Measurements from ENCODE around the gene NDUFB7. TPM values are rescaled to one million over a fixed set of nuclear protein-coding genes. Genes with fewer than 3 reads are reported as not detected.

Gene NDUFB7
- total and polyA plus RNA-seq, 4 donors = 105 to 415 (median 300) TPM

DNA sequence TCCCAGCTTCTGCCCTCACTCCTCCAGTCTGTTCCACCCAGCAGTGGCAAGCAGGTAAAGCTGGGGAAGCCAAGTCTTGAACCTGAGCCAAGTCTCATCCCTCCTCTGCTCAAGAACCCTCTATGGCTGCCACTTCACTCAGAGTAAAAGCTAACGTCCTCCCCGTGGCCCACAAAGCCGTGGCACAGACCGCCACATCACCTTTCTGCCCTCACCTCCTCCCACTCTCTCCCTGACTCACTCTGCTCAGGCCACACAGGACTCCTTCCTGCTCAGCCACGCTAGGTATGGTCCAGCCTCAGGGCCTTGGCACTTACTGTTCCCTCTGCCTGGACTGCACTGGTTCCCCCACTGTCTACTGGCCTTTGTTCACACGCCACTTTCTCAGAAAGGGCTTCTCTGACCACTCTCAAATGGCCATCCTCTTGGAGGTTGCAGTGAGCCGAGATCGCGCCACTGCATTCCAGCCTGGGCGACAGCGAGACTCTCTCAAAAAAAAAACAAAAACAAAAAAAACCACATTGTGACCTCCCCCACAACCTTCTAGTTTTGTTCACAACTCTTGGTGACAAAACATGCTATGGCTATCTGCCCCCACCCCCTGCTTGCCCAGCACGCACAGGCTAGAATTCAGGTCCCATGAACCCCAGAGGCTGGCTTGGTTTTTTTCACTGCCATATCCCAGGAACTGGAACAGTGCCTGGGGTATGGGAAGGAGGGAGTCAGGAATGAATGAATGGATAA lies 15.8 kb downstream of the NDUFB7 start:
- no peak overlapping the region for H3K4me3 ChIP-seq
- no peak overlapping the region for H3K27ac ChIP-seq (ENCODE audit: low read depth in 1 of 2, low read length in 1 of 2)
- DNase-seq = no peak
- H3K36me3 ChIP-seq (ENCODE audit: control insufficient read depth in 4 of 4, insufficient read depth in 4 of 4, low read length in 4 of 4) = peaks cover 0 to 3% (median 1%) of the 10 kb centered on the region in 4 donors
- peaks cover 2 to 13% (median 8%) of the 10 kb centered on the region in 5 donors for H3K4me1 ChIP-seq (ENCODE audit: control insufficient read depth in 5 of 5, insufficient read depth in 5 of 5, low read length in 5 of 5)
- 77 to 87% methylated on average over 12 of the region's 12 CpGs for WGBS, 2 donors
- TF ChIP-seq, protein P1, sequence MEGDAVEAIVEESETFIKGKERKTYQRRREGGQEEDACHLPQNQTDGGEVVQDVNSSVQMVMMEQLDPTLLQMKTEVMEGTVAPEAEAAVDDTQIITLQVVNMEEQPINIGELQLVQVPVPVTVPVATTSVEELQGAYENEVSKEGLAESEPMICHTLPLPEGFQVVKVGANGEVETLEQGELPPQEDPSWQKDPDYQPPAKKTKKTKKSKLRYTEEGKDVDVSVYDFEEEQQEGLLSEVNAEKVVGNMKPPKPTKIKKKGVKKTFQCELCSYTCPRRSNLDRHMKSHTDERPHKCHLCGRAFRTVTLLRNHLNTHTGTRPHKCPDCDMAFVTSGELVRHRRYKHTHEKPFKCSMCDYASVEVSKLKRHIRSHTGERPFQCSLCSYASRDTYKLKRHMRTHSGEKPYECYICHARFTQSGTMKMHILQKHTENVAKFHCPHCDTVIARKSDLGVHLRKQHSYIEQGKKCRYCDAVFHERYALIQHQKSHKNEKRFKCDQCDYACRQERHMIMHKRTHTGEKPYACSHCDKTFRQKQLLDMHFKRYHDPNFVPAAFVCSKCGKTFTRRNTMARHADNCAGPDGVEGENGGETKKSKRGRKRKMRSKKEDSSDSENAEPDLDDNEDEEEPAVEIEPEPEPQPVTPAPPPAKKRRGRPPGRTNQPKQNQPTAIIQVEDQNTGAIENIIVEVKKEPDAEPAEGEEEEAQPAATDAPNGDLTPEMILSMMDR (IDR thresholded peaks at IDR 0.05; ENCODE audit: control extremely low read depth, extremely low read depth) = no peak
- no peak overlapping the region for H3K9ac ChIP-seq (ENCODE audit: insufficient read depth in 1 of 2, low read length in 2 of 2)
- no peak for ATAC-seq (ENCODE audit: insufficient read depth, low FRiP score)
- H3K9me3 ChIP-seq (ENCODE audit: control insufficient read depth in 4 of 4, insufficient read depth in 3 of 4, low read length in 3 of 4) = no peaks in the 10 kb centered on the region
- no peaks in the 10 kb centered on the region for H3K27me3 ChIP-seq (ENCODE audit: control insufficient read depth in 3 of 3, insufficient read depth in 3 of 3, low read length in 2 of 3)

DNA sequence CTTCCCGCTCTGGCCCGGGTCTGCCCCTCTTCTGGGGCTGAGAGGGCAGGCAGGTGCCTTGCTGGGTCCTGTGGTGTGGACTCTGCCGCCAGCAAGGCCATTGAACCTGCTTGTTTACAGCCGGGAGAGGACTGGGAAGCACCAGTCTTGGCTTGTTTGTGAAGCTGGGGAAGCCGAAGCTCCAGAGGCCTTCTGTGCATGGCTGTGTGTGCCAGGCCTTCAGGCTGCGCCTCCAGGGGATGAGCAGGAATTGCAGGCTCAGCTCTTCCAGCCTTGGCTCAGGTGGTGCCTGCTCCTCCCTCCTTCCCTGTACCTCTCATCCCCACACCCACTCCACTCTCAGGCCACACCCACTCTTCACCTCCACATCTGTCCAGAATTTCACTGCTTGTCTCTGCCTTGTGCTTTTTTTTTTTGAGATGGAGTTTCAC lies 17.5 kb downstream of the NDUFB7 start:
- WGBS, 2 donors = 68 to 70% methylated on average over 6 of the region's 6 CpGs
- Histone ChIP-seq H3K27ac (ENCODE audit: low read depth in 1 of 2, low read length in 1 of 2) (no peak overlapping the region), H3K4me3 (no peak overlapping the region), H3K4me1 (ENCODE audit: control insufficient read depth in 5 of 5, insufficient read depth in 5 of 5, low read length in 5 of 5) (peaks cover 0 to 5% (median 2%) of the 10 kb centered on the region in 5 donors), H3K36me3 (ENCODE audit: control insufficient read depth in 4 of 4, insufficient read depth in 4 of 4, low read length in 4 of 4) (peaks cover 0 to 6% (median 2%) of the 10 kb centered on the region in 4 donors), H3K9me3 (ENCODE audit: control insufficient read depth in 4 of 4, insufficient read depth in 3 of 4, low read length in 3 of 4) (no peaks in the 10 kb centered on the region), H3K9ac (ENCODE audit: insufficient read depth in 1 of 2, low read length in 2 of 2) (no peak overlapping the region), H3K27me3 (ENCODE audit: control insufficient read depth in 3 of 3, insufficient read depth in 3 of 3, low read length in 2 of 3) (no peaks in the 10 kb centered on the region)
- TF ChIP-seq, protein P1 (IDR thresholded peaks at IDR 0.05; ENCODE audit: control extremely low read depth, extremely low read depth) = no peak
- ATAC-seq (ENCODE audit: insufficient read depth, low FRiP score) (no peak), DNase-seq (no peak)

DNA sequence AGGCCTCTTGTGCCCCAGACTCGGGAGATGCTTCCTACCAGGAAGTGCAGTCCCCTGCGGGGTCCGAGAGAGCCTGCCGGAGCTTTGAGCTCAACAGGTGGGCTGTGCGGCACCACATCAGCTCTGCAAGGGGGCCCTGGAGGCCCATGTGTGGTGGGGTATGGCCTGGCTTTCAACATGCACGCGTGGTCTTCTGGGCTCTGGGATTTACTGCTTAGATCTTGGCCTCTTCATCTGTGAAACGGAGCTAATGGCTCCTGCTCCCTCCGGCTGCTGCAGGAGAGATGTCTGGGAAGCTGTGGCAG lies 18.0 kb downstream of the NDUFB7 start:
- 77 to 82% methylated on average over 9 of the region's 9 CpGs for WGBS, 2 donors
- DNase-seq (no peak), ATAC-seq (ENCODE audit: insufficient read depth, low FRiP score) (no peak)
- Histone ChIP-seq H3K9ac (ENCODE audit: insufficient read depth in 1 of 2, low read length in 2 of 2) (no peak overlapping the region), H3K4me3 (no peak overlapping the region), H3K4me1 (ENCODE audit: control insufficient read depth in 5 of 5, insufficient read depth in 5 of 5, low read length in 5 of 5) (peaks cover 0 to 5% (median 2%) of the 10 kb centered on the region in 5 donors), H3K27ac (ENCODE audit: low read depth in 1 of 2, low read length in 1 of 2) (no peak overlapping the region), H3K27me3 (ENCODE audit: control insufficient read depth in 3 of 3, insufficient read depth in 3 of 3, low read length in 2 of 3) (no peaks in the 10 kb centered on the region), H3K36me3 (ENCODE audit: control insufficient read depth in 4 of 4, insufficient read depth in 4 of 4, low read length in 4 of 4) (peaks cover 0 to 6% (median 2%) of the 10 kb centered on the region in 4 donors), H3K9me3 (ENCODE audit: control insufficient read depth in 4 of 4, insufficient read depth in 3 of 4, low read length in 3 of 4) (no peaks in the 10 kb centered on the region)
- TF ChIP-seq, protein P1 (IDR thresholded peaks at IDR 0.05; ENCODE audit: control extremely low read depth, extremely low read depth) = no peak
